Endodermal cell (in vitro differentiated cells): ENCODE data around the gene SLC4A7. TPM values are rescaled to one million over a fixed set of nuclear protein-coding genes. Genes with fewer than 3 reads are reported as not detected.

Source experiments
- DNase-seq: peaks from one replicate; pipeline ENCODE4 v3.0.0-alpha.2; 2017
- H3K27ac ChIP-seq: 2 replicates; pipeline ENCODE4 v1.5.1; 2013; ENCODE audit warnings: mild to moderate bottlenecking, low read depth, low read length, moderate library complexity
- H3K27me3 ChIP-seq: 2 replicates; pipeline ENCODE4 v1.6.1; 2013; ENCODE audit warnings: mild to moderate bottlenecking, low read length, moderate library complexity; ENCODE audit not compliant: insufficient read depth, control insufficient read depth, poor library complexity, severe bottlenecking
- H3K36me3 ChIP-seq: 2 replicates; pipeline ENCODE4 v1.7.0; 2013; ENCODE audit warnings: mild to moderate bottlenecking, low read length, moderate library complexity; ENCODE audit not compliant: control insufficient read depth, insufficient read depth
- H3K4me1 ChIP-seq: one replicate; pipeline ENCODE4 v1.7.0; 2013; ENCODE audit warnings: low read length; ENCODE audit not compliant: control insufficient read depth, insufficient read depth
- H3K4me3 ChIP-seq: 2 replicates; pipeline ENCODE4 v1.5.1; 2013; ENCODE audit warnings: mild to moderate bottlenecking, low read length, moderate library complexity
- H3K9ac ChIP-seq: 2 replicates; pipeline ENCODE4 v1.6.1; 2013; ENCODE audit warnings: mild to moderate bottlenecking, low read length, moderate library complexity; ENCODE audit not compliant: poor library complexity, severe bottlenecking; ENCODE audit errors: extremely low read depth
- H3K9me3 ChIP-seq: 2 replicates; pipeline ENCODE4 v1.6.1; 2013; ENCODE audit warnings: mild to moderate bottlenecking, low read length, moderate library complexity; ENCODE audit not compliant: control insufficient read depth
- H3K27ac Mint-ChIP-seq: 2 replicates; pipeline ENCODE4 v1.8.0; 2020; ENCODE audit warnings: mixed read lengths
- H3K27me3 Mint-ChIP-seq: 2 replicates; pipeline ENCODE4 v1.8.0; 2021; ENCODE audit warnings: mild to moderate bottlenecking, mixed read lengths; ENCODE audit not compliant: insufficient read depth
- H3K36me3 Mint-ChIP-seq: 2 replicates; pipeline ENCODE4 v1.8.0; 2020; ENCODE audit warnings: low read depth, mixed read lengths
- H3K4me1 Mint-ChIP-seq: 2 replicates; pipeline ENCODE4 v1.8.0; 2020; ENCODE audit warnings: mixed read lengths
- H3K4me3 Mint-ChIP-seq: 2 replicates; pipeline ENCODE4 v1.8.0; 2020; ENCODE audit warnings: mild to moderate bottlenecking, moderate library complexity, mixed read lengths
- H3K9me3 Mint-ChIP-seq: 2 replicates; pipeline ENCODE4 v1.8.0; 2020; ENCODE audit warnings: mild to moderate bottlenecking, mixed read lengths
- WGBS, 2 experiments: methylation state at CpG; one replicate each; pipeline versions ENCODE4 v1.1.5 to v1.1.7; 2013; ENCODE audit warnings: missing lambda C conversion rate in 2 of 2, mixed read lengths in 1 of 2; ENCODE audit not compliant: insufficient coverage in 1 of 2, insufficient read length in 1 of 2; 5-methylcytosine and 5-hydroxymethylcytosine counted together
- total RNA-seq, 2 donors: library from RNA; stranded (reverse); fragmentation: NEBNext Ultra II Directional in 1 of 2; extraction: Animal tissue kit (Norgen Biotek cat#: 25700) in 1 of 2; gene quantifications; 2 replicates in 1 of 2; 3 replicates in 1 of 2; pipeline ENCODE4 v1.2.1, GENCODE V29; 2021
- TF ChIP-seq, protein P1 (sequence below): fragments of 200-600 bp; sonication (generic); conservative IDR thresholded peaks from 2 replicates; pipeline ENCODE4 v1.5.0; 2021; ENCODE audit warnings: antibody characterized with exemption, mild to moderate bottlenecking

SLC4A7 gene
- total RNA-seq, 2 donors from 2014 or later, result 58.4 to 83.8 TPM

DNA sequence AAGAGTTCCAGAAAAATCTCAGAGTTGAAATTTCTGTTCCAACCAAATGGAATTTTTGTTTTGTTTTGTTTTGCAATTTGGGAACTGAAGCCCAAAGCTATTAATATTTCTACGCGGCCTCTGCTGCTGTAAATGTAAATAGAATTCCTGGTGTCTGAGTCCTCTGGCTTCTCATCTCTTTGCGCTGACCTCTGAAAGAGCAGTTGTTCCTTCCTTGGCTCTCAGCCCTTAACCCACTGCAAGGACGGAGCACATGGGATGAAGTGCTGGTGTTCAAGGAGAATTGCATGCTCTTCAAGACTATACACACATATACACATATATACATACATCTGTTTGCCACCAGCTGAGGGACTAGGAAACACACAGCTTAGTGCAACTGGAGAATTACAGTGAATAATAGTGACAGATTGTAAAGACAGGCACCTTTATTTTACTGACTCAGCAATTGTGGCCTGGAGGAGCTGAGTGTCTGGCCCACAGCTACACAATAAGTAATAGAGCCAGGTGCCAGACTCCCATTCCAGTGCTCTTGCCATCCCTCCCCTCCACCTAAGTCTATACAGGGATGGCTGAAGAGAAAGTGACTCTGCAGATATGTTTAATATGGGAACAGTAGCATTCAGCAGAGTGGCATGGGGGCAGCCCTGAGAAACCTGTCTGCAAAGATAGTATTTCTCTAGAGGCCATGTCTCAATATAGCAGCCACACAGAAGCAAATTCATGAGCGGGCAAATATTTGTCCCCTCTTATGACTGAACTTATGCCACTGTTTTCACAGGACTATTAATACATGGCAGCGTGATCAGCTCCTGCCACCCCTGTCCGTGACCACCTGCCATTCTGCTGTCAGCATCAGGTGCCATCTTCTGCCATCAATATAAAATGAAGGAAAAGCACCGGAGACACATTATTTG lies 157.3 kb downstream of the SLC4A7 start:
- TF ChIP-seq, protein P1, sequence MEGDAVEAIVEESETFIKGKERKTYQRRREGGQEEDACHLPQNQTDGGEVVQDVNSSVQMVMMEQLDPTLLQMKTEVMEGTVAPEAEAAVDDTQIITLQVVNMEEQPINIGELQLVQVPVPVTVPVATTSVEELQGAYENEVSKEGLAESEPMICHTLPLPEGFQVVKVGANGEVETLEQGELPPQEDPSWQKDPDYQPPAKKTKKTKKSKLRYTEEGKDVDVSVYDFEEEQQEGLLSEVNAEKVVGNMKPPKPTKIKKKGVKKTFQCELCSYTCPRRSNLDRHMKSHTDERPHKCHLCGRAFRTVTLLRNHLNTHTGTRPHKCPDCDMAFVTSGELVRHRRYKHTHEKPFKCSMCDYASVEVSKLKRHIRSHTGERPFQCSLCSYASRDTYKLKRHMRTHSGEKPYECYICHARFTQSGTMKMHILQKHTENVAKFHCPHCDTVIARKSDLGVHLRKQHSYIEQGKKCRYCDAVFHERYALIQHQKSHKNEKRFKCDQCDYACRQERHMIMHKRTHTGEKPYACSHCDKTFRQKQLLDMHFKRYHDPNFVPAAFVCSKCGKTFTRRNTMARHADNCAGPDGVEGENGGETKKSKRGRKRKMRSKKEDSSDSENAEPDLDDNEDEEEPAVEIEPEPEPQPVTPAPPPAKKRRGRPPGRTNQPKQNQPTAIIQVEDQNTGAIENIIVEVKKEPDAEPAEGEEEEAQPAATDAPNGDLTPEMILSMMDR, result no peak
- Mint-ChIP-seq H3K4me3 (no peak overlapping the region), H3K27ac (no peak overlapping the region), H3K4me1 (no peaks in the 10 kb centered on the region), H3K27me3 (no peaks in the 10 kb centered on the region), H3K9me3 (peaks cover 11% of the 10 kb centered on the region), H3K36me3 (no peaks in the 10 kb centered on the region)
- H3K4me1 ChIP-seq, result no peaks in the 10 kb centered on the region
- no peaks in the 10 kb centered on the region for H3K36me3 ChIP-seq
- no peaks in the 10 kb centered on the region for H3K9me3 ChIP-seq
- no peak overlapping the region for H3K4me3 ChIP-seq
- 93 to 98% methylated on average over 7 to 8 of the region's 8 CpGs for WGBS, 2 experiments
- no peaks in the 10 kb centered on the region for H3K27me3 ChIP-seq
- no peak overlapping the region for H3K9ac ChIP-seq
- no peak for DNase-seq
- H3K27ac ChIP-seq, result no peak overlapping the region

GRCh38 chr3:27326202-27326601 lies 158.0 kb downstream of the SLC4A7 start:
- no peak overlapping the region for H3K9ac ChIP-seq
- Mint-ChIP-seq H3K27ac (no peak overlapping the region), H3K27me3 (no peaks in the 10 kb centered on the region), H3K4me3 (no peak overlapping the region), H3K9me3 (peaks cover 11% of the 10 kb centered on the region), H3K36me3 (no peaks in the 10 kb centered on the region), H3K4me1 (no peaks in the 10 kb centered on the region)
- no peak overlapping the region for H3K4me3 ChIP-seq
- H3K27me3 ChIP-seq, result no peaks in the 10 kb centered on the region
- no peaks in the 10 kb centered on the region for H3K36me3 ChIP-seq
- WGBS, 2 experiments, result no CpG with 5 or more reads among the region's 1 CpG
- no peaks in the 10 kb centered on the region for H3K9me3 ChIP-seq
- no peak overlapping the region for H3K27ac ChIP-seq
- no peaks in the 10 kb centered on the region for H3K4me1 ChIP-seq
- TF ChIP-seq, protein P1, result no peak
- DNase-seq, result no peak

- Mint-ChIP-seq H3K4me3 (no peak overlapping the region), H3K4me1 (no peaks in the 10 kb centered on the region), H3K27ac (no peak overlapping the region), H3K9me3 (peaks cover 11% of the 10 kb centered on the region), H3K27me3 (no peaks in the 10 kb centered on the region), H3K36me3 (no peaks in the 10 kb centered on the region)
- Histone ChIP-seq H3K9me3 (no peaks in the 10 kb centered on the region), H3K36me3 (no peaks in the 10 kb centered on the region), H3K9ac (no peak overlapping the region), H3K27me3 (no peaks in the 10 kb centered on the region), H3K27ac (no peak overlapping the region), H3K4me1 (no peaks in the 10 kb centered on the region), H3K4me3 (no peak overlapping the region)
- WGBS, 2 experiments, result 100% methylated on average over 1 of the region's 1 CpG; no CpG with 5 or more reads in 1 of the 2 experiments
- TF ChIP-seq, protein P1, result peak; percentile 51
- DNase-seq, result no peak
Measured at GRCh38 chr3:27325419-27325818, 158.8 kb downstream of the SLC4A7 start.
